Astrocyte (in vitro differentiated cells and primary cell): ENCODE data around the gene SCARF2.

Source experiments
- CTCF ChIP-seq: IDR thresholded peaks from 2 replicates; pipeline ENCODE4 v1.5.1; 2011; ENCODE audit warnings: low read depth, mild to moderate bottlenecking, inconsistent platforms, low read length, moderate library complexity; ENCODE audit not compliant: insufficient read depth
- EZH2 ChIP-seq: IDR thresholded peaks from 2 replicates; pipeline ENCODE4 v1.6.1; 2012; ENCODE audit warnings: mild to moderate bottlenecking, low read length, inconsistent platforms; ENCODE audit not compliant: insufficient read depth

GRCh38 chr22:20427104-20427944 lies 10.3 kb downstream of the SCARF2 start:
- TF ChIP-seq CTCF (no peak), EZH2 (no peak)
